Gastroesophageal sphincter (tissue), 4 donors: ENCODE measurements around the gene ST3GAL5. TPM values are rescaled to one million over a fixed set of nuclear protein-coding genes. Genes with fewer than 3 reads are reported as not detected.

Source experiments
- ATAC-seq: fragments of 150-250 bp; one replicate; pipeline ENCODE4 v1.9.1; 2016; ENCODE audit warnings: mild to moderate bottlenecking, moderate library complexity
- H3K27ac ChIP-seq, 4 donors: fragments of 200-600 bp; sonication (generic) in 3 of 4; 1 replicate in 3 of 4; 2 replicates in 1 of 4; pipeline ENCODE4 v1.5.1; 2016 to 2019
- H3K27me3 ChIP-seq: fragments of 200-600 bp; sonication (generic); one replicate; pipeline ENCODE4 v1.5.1; 2019
- H3K36me3 ChIP-seq, 2 donors: fragments of 200-600 bp; sonication (generic); one replicate each; pipeline ENCODE4 v1.5.1; 2019; ENCODE audit warnings: control low read depth in 1 of 2
- H3K4me1 ChIP-seq, 3 donors: fragments of 200-600 bp; sonication (generic); 1 replicate in 2 of 3; 2 replicates in 1 of 3; pipeline ENCODE4 v1.5.1; 2016 to 2019; ENCODE audit warnings: control low read depth in 2 of 3
- H3K4me3 ChIP-seq, 2 donors: fragments of 200-600 bp; sonication (generic); one replicate each; pipeline ENCODE4 v1.5.1; 2019; ENCODE audit warnings: mild to moderate bottlenecking in 1 of 2, moderate library complexity in 1 of 2
- H3K9me3 ChIP-seq, 3 donors: fragments of 200-600 bp; sonication (generic); one replicate each; pipeline ENCODE4 v1.5.1; 2017 to 2019; ENCODE audit warnings: control low read depth in 2 of 3
- EP300 ChIP-seq: sonication (generic); formaldehyde crosslinking; IDR thresholded peaks from one replicate; pipeline ENCODE4 v1.6.1; 2017; ENCODE audit warnings: antibody characterized with exemption, mild to moderate bottlenecking
- POLR2A ChIP-seq, 2 donors: fragments of 450-650 bp; IDR thresholded peaks; one replicate each; pipeline ENCODE4 v1.6.1; 2017; ENCODE audit warnings: antibody characterized with exemption in 2 of 2, mild to moderate bottlenecking in 2 of 2, moderate library complexity in 1 of 2
- POLR2AphosphoS5 ChIP-seq: sonication (generic); formaldehyde crosslinking; IDR thresholded peaks from one replicate; pipeline ENCODE4 v1.6.1; 2017; ENCODE audit warnings: antibody characterized with exemption
- WGBS, 2 donors: methylation state at CpG; one replicate each; pipeline ENCODE4 v1.1.5; 2018; ENCODE audit warnings: low coverage in 1 of 2; 5-methylcytosine and 5-hydroxymethylcytosine counted together
- total RNA-seq, 4 donors: library from RNA; depleted of rRNA; stranded (reverse); fragments of >200 nt; gene quantifications; one replicate each; pipeline ENCODE4 v1.1.0, GENCODE V29; 2016
- TF ChIP-seq, protein P1 (sequence below), 4 experiments: fragments of 200-600 bp in 2 of 4; fragments of 450-650 bp in 2 of 4; sonication (generic) in 1 of 4; IDR thresholded peaks; one replicate each; pipeline ENCODE4 v1.5.1; 2017 to 2019; ENCODE audit warnings: antibody characterized with exemption in 4 of 4, mild to moderate bottlenecking in 2 of 4, moderate library complexity in 2 of 4

ST3GAL5 gene
- total RNA-seq, 4 donors from 2014 or later = 15.2 to 55.9 (median 22.7) TPM

DNA sequence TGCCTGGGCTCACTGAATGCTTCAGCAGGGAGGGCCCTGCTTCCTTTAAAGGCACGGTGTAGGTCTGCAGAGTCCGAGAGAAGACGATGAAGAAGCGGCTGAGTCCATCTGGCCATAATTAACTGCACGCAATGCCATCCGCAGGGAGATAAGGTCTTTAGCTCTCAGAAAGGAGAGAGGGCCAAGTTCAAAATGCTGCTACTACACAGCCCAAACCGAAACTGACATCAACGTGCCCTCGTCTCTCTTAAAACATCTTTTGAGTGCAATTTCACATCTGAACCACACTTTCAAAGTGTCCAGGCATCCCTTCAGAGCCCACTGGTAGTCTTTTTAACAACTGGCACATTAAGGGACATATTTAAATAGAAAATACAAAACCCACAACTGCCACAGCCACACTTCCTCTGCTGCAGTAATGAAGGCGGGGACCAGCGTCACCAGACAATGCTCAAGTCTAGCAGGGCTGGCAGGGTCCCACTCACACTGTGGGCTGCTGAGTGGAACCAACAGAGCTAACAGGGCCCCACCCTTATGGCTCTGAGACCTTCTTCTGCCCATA, 35.8 kb downstream of the ST3GAL5 start:
- Histone ChIP-seq H3K27me3 (no peaks in the 10 kb centered on the region), H3K4me1 (peaks cover 0 to 32% (median 0%) of the 10 kb centered on the region in 3 donors), H3K27ac (peak overlapping the region in 3 of 4 donors; percentile 13 to 60 (median 38)), H3K4me3 (no peak overlapping the region), H3K9me3 (no peaks in the 10 kb centered on the region), H3K36me3 (peaks cover 0 to 35% of the 10 kb centered on the region in 2 donors)
- ATAC-seq = no peak
- TF ChIP-seq, protein P1, sequence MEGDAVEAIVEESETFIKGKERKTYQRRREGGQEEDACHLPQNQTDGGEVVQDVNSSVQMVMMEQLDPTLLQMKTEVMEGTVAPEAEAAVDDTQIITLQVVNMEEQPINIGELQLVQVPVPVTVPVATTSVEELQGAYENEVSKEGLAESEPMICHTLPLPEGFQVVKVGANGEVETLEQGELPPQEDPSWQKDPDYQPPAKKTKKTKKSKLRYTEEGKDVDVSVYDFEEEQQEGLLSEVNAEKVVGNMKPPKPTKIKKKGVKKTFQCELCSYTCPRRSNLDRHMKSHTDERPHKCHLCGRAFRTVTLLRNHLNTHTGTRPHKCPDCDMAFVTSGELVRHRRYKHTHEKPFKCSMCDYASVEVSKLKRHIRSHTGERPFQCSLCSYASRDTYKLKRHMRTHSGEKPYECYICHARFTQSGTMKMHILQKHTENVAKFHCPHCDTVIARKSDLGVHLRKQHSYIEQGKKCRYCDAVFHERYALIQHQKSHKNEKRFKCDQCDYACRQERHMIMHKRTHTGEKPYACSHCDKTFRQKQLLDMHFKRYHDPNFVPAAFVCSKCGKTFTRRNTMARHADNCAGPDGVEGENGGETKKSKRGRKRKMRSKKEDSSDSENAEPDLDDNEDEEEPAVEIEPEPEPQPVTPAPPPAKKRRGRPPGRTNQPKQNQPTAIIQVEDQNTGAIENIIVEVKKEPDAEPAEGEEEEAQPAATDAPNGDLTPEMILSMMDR (IDR thresholded peaks at IDR 0.05) = no peak
- TF ChIP-seq EP300 (no peak), POLR2AphosphoS5 (no peak), POLR2A (IDR thresholded peaks at IDR 0.05) (no peak)
- 81 to 82% methylated on average over 3 to 4 of the region's 11 CpGs for WGBS, 2 donors

DNA sequence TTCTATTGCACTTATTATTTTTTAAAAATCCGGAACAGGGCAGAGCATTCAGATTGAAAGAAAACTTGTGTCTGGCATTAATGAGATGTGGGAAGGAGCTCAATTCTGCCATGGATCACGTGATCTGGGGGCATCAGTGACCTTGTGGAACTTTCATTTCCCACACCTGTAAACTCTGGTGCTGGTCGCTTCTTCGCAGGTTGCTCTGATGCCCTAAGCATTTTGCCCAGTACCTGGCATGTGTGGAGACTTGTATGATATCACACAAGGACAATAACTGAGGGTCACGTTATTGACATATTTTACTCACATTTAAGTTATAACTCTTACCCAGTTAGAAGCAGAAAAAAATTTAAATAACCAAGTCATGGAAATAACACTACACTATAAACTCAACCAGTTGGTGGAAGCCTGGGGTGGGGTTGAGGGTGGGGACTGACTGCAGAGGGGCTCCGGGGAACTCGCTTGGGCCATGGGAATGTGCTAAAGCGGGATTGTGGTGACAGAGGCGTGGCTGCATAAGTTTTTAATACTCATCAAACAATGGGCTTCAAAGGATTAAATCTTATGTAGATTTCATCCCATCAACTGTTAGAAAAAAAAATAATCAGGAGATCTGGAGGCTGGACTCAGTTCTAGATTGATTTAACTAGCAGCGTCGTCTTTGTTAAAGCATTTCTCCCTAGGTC, 36.5 kb downstream of the ST3GAL5 start:
- peaks cover 0 to 32% (median 0%) of the 10 kb centered on the region in 3 donors for H3K4me1 ChIP-seq
- no peak for ATAC-seq
- TF ChIP-seq POLR2A (IDR thresholded peaks at IDR 0.05) (no peak), POLR2AphosphoS5 (no peak), EP300 (no peak)
- TF ChIP-seq, protein P1 (IDR thresholded peaks at IDR 0.05) = no peak
- H3K36me3 ChIP-seq = peaks cover 0 to 40% of the 10 kb centered on the region in 2 donors
- no peaks in the 10 kb centered on the region for H3K27me3 ChIP-seq
- H3K27ac ChIP-seq = peak overlapping the region in 2 of 4 donors; percentile 1 to 60
- no peak overlapping the region for H3K4me3 ChIP-seq
- WGBS, 2 donors = 84 to 86% methylated on average over 11 of the region's 11 CpGs
- no peaks in the 10 kb centered on the region for H3K9me3 ChIP-seq

DNA sequence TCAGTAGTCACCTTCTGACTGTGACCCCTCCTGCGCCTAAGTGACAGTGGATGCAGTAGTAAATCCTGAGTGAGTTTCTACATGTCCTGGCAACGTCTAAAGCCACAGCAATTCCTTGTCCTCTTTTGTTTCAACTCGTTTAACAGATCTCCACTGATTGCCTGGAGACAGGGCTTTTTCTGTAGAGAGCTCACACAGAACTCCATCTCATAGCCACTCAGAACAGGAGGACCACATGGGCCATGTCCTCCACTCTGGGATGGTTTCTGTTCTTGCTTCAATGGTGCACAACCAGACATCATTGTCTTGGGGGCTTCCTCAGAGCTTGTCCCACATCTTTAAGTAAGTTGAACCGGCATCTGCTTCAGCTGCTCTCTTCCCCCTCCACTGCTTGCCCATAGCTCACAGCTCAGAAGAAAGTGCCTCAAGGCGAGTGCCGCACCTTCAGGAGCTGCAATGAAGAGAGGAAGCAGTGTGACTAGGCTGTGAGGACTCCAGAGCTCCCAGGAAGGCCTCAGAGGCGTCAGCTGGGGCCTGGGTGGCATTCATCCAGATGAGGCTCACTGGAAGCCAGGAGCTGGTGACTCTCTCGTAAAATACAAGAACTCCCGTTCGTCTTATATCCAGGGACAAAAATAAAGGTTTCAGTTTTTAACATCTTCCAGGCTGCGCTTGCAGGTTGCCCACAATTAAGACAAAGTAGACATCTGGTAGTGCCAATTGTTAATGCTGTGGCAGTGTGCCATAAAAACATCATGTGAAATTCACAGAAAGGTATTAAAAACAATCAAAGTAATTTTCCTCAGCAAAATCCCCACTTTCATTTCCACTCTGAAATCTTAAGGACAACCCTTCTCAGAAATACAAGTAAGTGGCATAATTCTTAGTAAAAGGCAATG, 37.3 kb downstream of the ST3GAL5 start:
- Histone ChIP-seq H3K4me1 (peaks cover 0 to 32% (median 0%) of the 10 kb centered on the region in 3 donors), H3K9me3 (no peaks in the 10 kb centered on the region), H3K27me3 (no peaks in the 10 kb centered on the region), H3K36me3 (peaks cover 0 to 44% of the 10 kb centered on the region in 2 donors), H3K27ac (peak overlapping the region in 1 of 4 donors; percentile 60), H3K4me3 (no peak overlapping the region)
- peak; percentile 53 for ATAC-seq
- TF ChIP-seq POLR2A (IDR thresholded peaks at IDR 0.05) (no peak), POLR2AphosphoS5 (no peak), EP300 (no peak)
- TF ChIP-seq, protein P1 (IDR thresholded peaks at IDR 0.05) = no peak
- 50 to 72% methylated on average over 6 to 7 of the region's 11 CpGs for WGBS, 2 donors

DNA sequence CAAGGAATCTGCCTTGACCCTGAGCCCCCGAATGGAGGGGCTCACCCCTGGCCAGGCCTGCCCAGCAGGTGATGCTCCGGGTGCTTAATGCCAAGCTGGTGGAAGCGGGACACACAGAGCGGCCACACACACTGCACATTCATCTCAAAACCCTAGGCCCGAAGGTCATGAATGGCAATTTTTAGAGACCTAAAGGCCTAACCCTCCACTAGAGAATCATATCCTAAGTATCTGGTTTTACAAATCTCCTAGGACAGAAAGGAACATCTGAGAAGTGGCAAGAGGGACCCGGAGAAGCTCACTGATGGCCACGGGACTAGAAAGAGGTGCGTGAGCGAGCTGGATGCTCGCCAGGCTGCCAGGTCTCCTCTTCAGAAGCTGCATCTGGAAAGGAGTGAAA, 38.3 kb downstream of the ST3GAL5 start:
- Histone ChIP-seq H3K9me3 (no peaks in the 10 kb centered on the region), H3K27me3 (no peaks in the 10 kb centered on the region), H3K4me1 (peaks cover 0 to 32% (median 0%) of the 10 kb centered on the region in 3 donors), H3K4me3 (no peak overlapping the region), H3K36me3 (peaks cover 0 to 51% of the 10 kb centered on the region in 2 donors), H3K27ac (no peak overlapping the region)
- TF ChIP-seq EP300 (no peak), POLR2AphosphoS5 (no peak)
- TF ChIP-seq, protein P1 (IDR thresholded peaks at IDR 0.05) = no peak
- WGBS, 2 donors = 82 to 91% methylated on average over 5 to 8 of the region's 10 CpGs
- no peak for ATAC-seq
